Left ventricle myocardium inferior (tissue), 1 donor: ENCODE measurements around the gene SLC22A16. TPM values are rescaled to one million over a fixed set of nuclear protein-coding genes. Genes with fewer than 3 reads are reported as not detected.

Experiments
- DNase-seq: peaks from one replicate; pipeline ENCODE4 v3.0.0-alpha.2; 2020
- H3K27ac ChIP-seq: fragments of 200-600 bp; replicated peaks from 2 replicates; pipeline ENCODE4 v1.8.0; 2021
- H3K27me3 ChIP-seq: fragments of 200-600 bp; 2 replicates; pipeline ENCODE4 v1.8.0; 2021; ENCODE audit warnings: low read depth
- H3K36me3 ChIP-seq: fragments of 200-600 bp; 2 replicates; pipeline ENCODE4 v1.8.0; 2021
- H3K4me1 ChIP-seq: fragments of 200-600 bp; 2 replicates; pipeline ENCODE4 v1.8.0; 2021
- H3K4me3 ChIP-seq: fragments of 200-600 bp; 2 replicates; pipeline ENCODE4 v1.8.0; 2021; ENCODE audit warnings: mild to moderate bottlenecking, moderate library complexity
- H3K9me3 ChIP-seq: fragments of 200-600 bp; replicated peaks from 2 replicates; pipeline ENCODE4 v1.8.0; 2021
- intact Hi-C: fragments of 100-400 bp; cut with micrococcal nuclease; formaldehyde crosslinking; loops from one replicate; pipeline ENCODE4 v1.11.0; 2022
- total RNA-seq: library from RNA; stranded (reverse); fragmentation: NEBNext Ultra II Directional; extraction: Animal tissue kit (Norgen Biotek cat#: 25700); gene quantifications from one replicate; pipeline ENCODE4 v1.2.1, GENCODE V29; 2021
- TF ChIP-seq, protein P1 (sequence below): fragments of 200-600 bp; IDR thresholded peaks from 2 replicates; pipeline ENCODE4 v1.8.0; 2021; ENCODE audit warnings: antibody characterized with exemption, mild to moderate bottlenecking, borderline replicate concordance
- donor health status: DM: no; HTN: yes; CAD: no; lungs with severe emphysema.

The SLC22A16 gene
- total RNA-seq, 1 donor from 2014 or later: not detected

- H3K27ac ChIP-seq: no peak overlapping the region
- TF ChIP-seq, protein P1, sequence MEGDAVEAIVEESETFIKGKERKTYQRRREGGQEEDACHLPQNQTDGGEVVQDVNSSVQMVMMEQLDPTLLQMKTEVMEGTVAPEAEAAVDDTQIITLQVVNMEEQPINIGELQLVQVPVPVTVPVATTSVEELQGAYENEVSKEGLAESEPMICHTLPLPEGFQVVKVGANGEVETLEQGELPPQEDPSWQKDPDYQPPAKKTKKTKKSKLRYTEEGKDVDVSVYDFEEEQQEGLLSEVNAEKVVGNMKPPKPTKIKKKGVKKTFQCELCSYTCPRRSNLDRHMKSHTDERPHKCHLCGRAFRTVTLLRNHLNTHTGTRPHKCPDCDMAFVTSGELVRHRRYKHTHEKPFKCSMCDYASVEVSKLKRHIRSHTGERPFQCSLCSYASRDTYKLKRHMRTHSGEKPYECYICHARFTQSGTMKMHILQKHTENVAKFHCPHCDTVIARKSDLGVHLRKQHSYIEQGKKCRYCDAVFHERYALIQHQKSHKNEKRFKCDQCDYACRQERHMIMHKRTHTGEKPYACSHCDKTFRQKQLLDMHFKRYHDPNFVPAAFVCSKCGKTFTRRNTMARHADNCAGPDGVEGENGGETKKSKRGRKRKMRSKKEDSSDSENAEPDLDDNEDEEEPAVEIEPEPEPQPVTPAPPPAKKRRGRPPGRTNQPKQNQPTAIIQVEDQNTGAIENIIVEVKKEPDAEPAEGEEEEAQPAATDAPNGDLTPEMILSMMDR: no peak
These were observed 4.7 kb upstream of the SLC22A16 start for GRCh38 chr6:110481081-110481480.

GRCh38 chr6:110475066-110475653 is 1.3 kb downstream of the SLC22A16 start:
- no peak overlapping the region for H3K27ac ChIP-seq
- TF ChIP-seq, protein P1: no peak

More at GRCh38 chr6:110481081-110481480, 4.7 kb upstream of the SLC22A16 start:
- Histone ChIP-seq H3K4me3 (no peak overlapping the region), H3K9me3 (peaks cover 11% of the 10 kb centered on the region), H3K36me3 (no peaks in the 10 kb centered on the region), H3K4me1 (peaks cover 6% of the 10 kb centered on the region), H3K27me3 (peaks cover 17% of the 10 kb centered on the region)
- DNase-seq: no peak
- intact Hi-C loops: no loop called here

GRCh38 chr6:110474500-110474899 is 1.9 kb downstream of the SLC22A16 start:
- H3K27me3 ChIP-seq: peaks cover 43% of the 10 kb centered on the region
- no peak overlapping the region for H3K4me3 ChIP-seq
- H3K9me3 ChIP-seq: no peaks in the 10 kb centered on the region
- peaks cover 6% of the 10 kb centered on the region for H3K4me1 ChIP-seq
- TF ChIP-seq, protein P1: no peak
- intact Hi-C loops: no loop called here
- no peak overlapping the region for H3K27ac ChIP-seq
- no peaks in the 10 kb centered on the region for H3K36me3 ChIP-seq
- DNase-seq: no peak

More at GRCh38 chr6:110475066-110475653, 1.3 kb downstream of the SLC22A16 start:
- H3K4me1 ChIP-seq: peaks cover 6% of the 10 kb centered on the region
- DNase-seq: peak; percentile 25
- no peaks in the 10 kb centered on the region for H3K9me3 ChIP-seq
- H3K27me3 ChIP-seq: peaks cover 43% of the 10 kb centered on the region
- intact Hi-C loops: no loop called here
- peak overlapping the region; percentile 59 for H3K4me3 ChIP-seq
- H3K36me3 ChIP-seq: no peaks in the 10 kb centered on the region

DNA sequence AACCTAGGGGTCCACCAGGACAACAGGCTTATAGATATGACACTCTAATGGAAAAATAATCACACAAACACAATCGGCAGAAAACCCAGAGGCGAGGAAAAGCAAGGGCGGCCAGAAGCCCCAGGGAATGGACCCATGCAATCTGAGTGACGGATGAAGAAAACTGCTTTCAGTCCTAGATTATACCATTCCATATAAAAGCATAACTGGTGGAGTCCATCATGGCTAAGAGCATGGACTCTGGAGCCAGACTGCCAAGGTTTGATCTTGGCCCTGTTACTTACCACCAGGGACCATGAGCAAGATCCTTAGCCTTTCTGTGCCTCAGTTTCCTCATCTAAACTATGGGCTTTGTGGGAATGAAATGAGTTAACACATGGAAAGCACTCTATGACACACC is 3.7 kb downstream of the SLC22A16 start:
- TF ChIP-seq, protein P1: no peak
- Histone ChIP-seq H3K27ac (no peak overlapping the region), H3K4me3 (no peak overlapping the region), H3K36me3 (no peaks in the 10 kb centered on the region), H3K9me3 (no peaks in the 10 kb centered on the region), H3K27me3 (peaks cover 40% of the 10 kb centered on the region), H3K4me1 (peaks cover 6% of the 10 kb centered on the region)
- intact Hi-C loops: no loop called here
- no peak for DNase-seq

- peaks cover 34% of the 10 kb centered on the region for H3K27me3 ChIP-seq
- intact Hi-C loops: no loop called here
- H3K4me3 ChIP-seq: no peak overlapping the region
- no peaks in the 10 kb centered on the region for H3K9me3 ChIP-seq
- DNase-seq: no peak
- no peak overlapping the region for H3K27ac ChIP-seq
- H3K4me1 ChIP-seq: peaks cover 6% of the 10 kb centered on the region
- TF ChIP-seq, protein P1: no peak
- no peaks in the 10 kb centered on the region for H3K36me3 ChIP-seq
These were observed 4.6 kb downstream of the SLC22A16 start for GRCh38 chr6:110471726-110472365.
